OCI-M1 (cell line): Measurements from ENCODE around the gene CHRNA1.

Experiments
- DNase-seq: peaks from one replicate; lab custom pipeline; 2025; lab: John Stamatoyannopoulos, UW

Gene CHRNA1

GRCh38 chr2:174760845-174761473, 3.3 kb downstream of the CHRNA1 start:
- DNase-seq: no peak

- DNase-seq: no peak
These were observed 4.7 kb downstream of the CHRNA1 start for GRCh38 chr2:174759381-174760065.

- DNase-seq: no peak
These were observed 7.5 kb downstream of the CHRNA1 start for GRCh38 chr2:174756743-174757142.

GRCh38 chr2:174753038-174753633, 11.1 kb downstream of the CHRNA1 start:
- no peak for DNase-seq

GRCh38 chr2:174752403-174753037, 11.8 kb downstream of the CHRNA1 start:
- DNase-seq: no peak

- DNase-seq: peak; percentile 19
These were observed 13.3 kb downstream of the CHRNA1 start for GRCh38 chr2:174750923-174751441.

GRCh38 chr2:174749793-174750192, 14.5 kb downstream of the CHRNA1 start:
- DNase-seq: no peak

- peak; percentile 70 for DNase-seq
These were observed 15.3 kb downstream of the CHRNA1 start for GRCh38 chr2:174748948-174749347.

GRCh38 chr2:174745142-174745541, 19.1 kb downstream of the CHRNA1 start:
- DNase-seq: no peak

- no peak for DNase-seq
These were observed 20.2 kb downstream of the CHRNA1 start for GRCh38 chr2:174744111-174744510.

- DNase-seq: no peak
These were observed 23.6 kb downstream of the CHRNA1 start for GRCh38 chr2:174740721-174741120.

GRCh38 chr2:174738841-174739240, 25.4 kb downstream of the CHRNA1 start:
- peak; percentile 6 for DNase-seq

- no peak for DNase-seq
These were observed 32.7 kb downstream of the CHRNA1 start for GRCh38 chr2:174731546-174731945.

GRCh38 chr2:174730698-174731018, 33.6 kb downstream of the CHRNA1 start:
- no peak for DNase-seq

GRCh38 chr2:174729797-174730697, 34.2 kb downstream of the CHRNA1 start:
- DNase-seq: no peak

- DNase-seq: no peak
These were observed 36.2 kb downstream of the CHRNA1 start for GRCh38 chr2:174728096-174728495.

GRCh38 chr2:174726212-174726611, 38.1 kb downstream of the CHRNA1 start:
- no peak for DNase-seq

- peak; percentile 56 for DNase-seq
These were observed 41.2 kb downstream of the CHRNA1 start for GRCh38 chr2:174722942-174723592.

- DNase-seq: no peak
These were observed 45.3 kb downstream of the CHRNA1 start for GRCh38 chr2:174719016-174719415.

GRCh38 chr2:174718591-174718990, 45.7 kb downstream of the CHRNA1 start:
- DNase-seq: no peak

- no peak for DNase-seq
These were observed 46.4 kb downstream of the CHRNA1 start for GRCh38 chr2:174717916-174718315.
